ENCODE results near the gene MRI1. TPM values are rescaled to one million over a fixed set of nuclear protein-coding genes. Genes with fewer than 3 reads are reported as not detected.

MRI1 gene
- total RNA-seq, 1 donor from 2014 or later: 89.9 TPM

GRCh38 chr19:13808856-13809255, 44.5 kb downstream of the MRI1 start:
- intact Hi-C loops (cut with DNase I): no loop called here
- Histone ChIP-seq H3K4me3 (no peak overlapping the region), H3K4me1 (no peaks in the 10 kb centered on the region), H3K9me3 (no peaks in the 10 kb centered on the region), H3K36me3 (peaks cover 18 to 45% of the 10 kb centered on the region in 2 donors), H3K27me3 (no peaks in the 10 kb centered on the region), H3K27ac (no peak overlapping the region)
- no peak for TF ChIP-seq CTCF (IDR thresholded peaks at IDR 0.05)
- no peak for DNase-seq (ENCODE audit: low spot score in 2 of 2)

- Histone ChIP-seq H3K36me3 (peaks cover 21 to 52% of the 10 kb centered on the region in 2 donors), H3K9me3 (no peaks in the 10 kb centered on the region), H3K27me3 (no peaks in the 10 kb centered on the region), H3K4me1 (no peaks in the 10 kb centered on the region), H3K27ac (no peak overlapping the region), H3K4me3 (no peak overlapping the region)
- no peak for DNase-seq (ENCODE audit: low spot score in 2 of 2)
- TF ChIP-seq CTCF (IDR thresholded peaks at IDR 0.05): no peak
- intact Hi-C loops (cut with DNase I): no loop called here
Measured at GRCh38 chr19:13812544-13812943, 48.2 kb downstream of the MRI1 start.

GRCh38 chr19:13813147-13813546, 48.8 kb downstream of the MRI1 start:
- intact Hi-C loops (cut with DNase I): no loop called here
- no peak overlapping the region for H3K4me3 ChIP-seq
- no peaks in the 10 kb centered on the region for H3K27me3 ChIP-seq
- no peak overlapping the region for H3K27ac ChIP-seq
- H3K4me1 ChIP-seq: no peaks in the 10 kb centered on the region
- H3K36me3 ChIP-seq: peaks cover 21 to 47% of the 10 kb centered on the region in 2 donors
- TF ChIP-seq CTCF (IDR thresholded peaks at IDR 0.05): no peak
- H3K9me3 ChIP-seq: no peaks in the 10 kb centered on the region
- DNase-seq (ENCODE audit: low spot score in 2 of 2): no peak

- no peak overlapping the region for H3K4me3 ChIP-seq
- no peaks in the 10 kb centered on the region for H3K9me3 ChIP-seq
- H3K4me1 ChIP-seq: no peaks in the 10 kb centered on the region
- H3K27me3 ChIP-seq: no peaks in the 10 kb centered on the region
- no peak overlapping the region for H3K27ac ChIP-seq
- H3K36me3 ChIP-seq: peaks cover 14 to 37% of the 10 kb centered on the region in 2 donors
- no peak for TF ChIP-seq CTCF (IDR thresholded peaks at IDR 0.05)
- intact Hi-C loops (cut with DNase I): no loop called here
- no peak for DNase-seq (ENCODE audit: low spot score in 2 of 2)
Measured at GRCh38 chr19:13814550-13814949, 50.2 kb downstream of the MRI1 start.

- TF ChIP-seq CTCF (IDR thresholded peaks at IDR 0.05): no peak
- Histone ChIP-seq H3K36me3 (peaks cover 9 to 19% of the 10 kb centered on the region in 2 donors), H3K4me1 (no peaks in the 10 kb centered on the region), H3K27ac (no peak overlapping the region), H3K9me3 (no peaks in the 10 kb centered on the region), H3K4me3 (no peak overlapping the region), H3K27me3 (no peaks in the 10 kb centered on the region)
- intact Hi-C loops (cut with DNase I): no loop called here
- no peak for DNase-seq (ENCODE audit: low spot score in 2 of 2)
Measured at GRCh38 chr19:13817018-13817614, 52.8 kb downstream of the MRI1 start.

All from ascending aorta (tissue), 2 donors.